Measurements from ENCODE around the gene JKAMP.

The JKAMP gene

DNA sequence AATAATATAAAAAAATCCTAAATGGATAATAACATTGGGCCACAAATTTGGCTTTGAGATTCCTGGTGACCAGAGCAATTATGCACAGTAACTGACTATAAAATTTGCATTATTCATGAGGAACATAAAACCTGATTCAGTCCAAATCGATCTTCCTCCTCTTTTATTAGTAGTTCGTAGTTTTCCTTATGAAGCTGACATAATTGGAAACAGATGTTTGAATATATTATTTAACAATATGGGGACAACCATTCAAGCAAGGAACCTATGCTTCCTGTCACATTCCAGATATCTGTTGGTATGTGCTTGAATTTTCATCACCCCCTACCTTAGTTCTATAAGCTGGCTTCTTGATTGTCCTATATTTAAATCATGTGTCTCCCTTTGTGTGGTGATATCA, 57.4 kb downstream of the JKAMP start:
- no peak for DNase-seq

DNA sequence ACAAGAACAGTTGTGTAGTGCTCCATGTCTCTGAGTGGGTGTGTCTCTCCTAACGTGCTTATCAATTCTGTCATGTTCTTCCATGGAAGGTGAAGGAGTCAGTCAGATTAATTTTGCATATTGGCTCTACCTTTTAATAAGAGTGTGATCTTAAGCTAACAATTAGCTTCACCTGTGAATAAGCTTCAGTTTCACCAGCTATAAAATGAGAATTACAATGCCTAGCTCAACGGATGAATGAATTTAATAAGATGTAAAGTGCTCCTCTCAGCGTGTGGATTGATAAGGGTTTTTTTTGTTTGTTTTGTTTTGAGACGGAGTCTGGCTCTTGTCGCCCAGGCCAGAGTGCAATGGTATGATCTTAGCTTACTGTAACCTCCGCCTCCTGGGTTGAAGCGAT, 59.6 kb downstream of the JKAMP start:
- DNase-seq, result no peak

DNA sequence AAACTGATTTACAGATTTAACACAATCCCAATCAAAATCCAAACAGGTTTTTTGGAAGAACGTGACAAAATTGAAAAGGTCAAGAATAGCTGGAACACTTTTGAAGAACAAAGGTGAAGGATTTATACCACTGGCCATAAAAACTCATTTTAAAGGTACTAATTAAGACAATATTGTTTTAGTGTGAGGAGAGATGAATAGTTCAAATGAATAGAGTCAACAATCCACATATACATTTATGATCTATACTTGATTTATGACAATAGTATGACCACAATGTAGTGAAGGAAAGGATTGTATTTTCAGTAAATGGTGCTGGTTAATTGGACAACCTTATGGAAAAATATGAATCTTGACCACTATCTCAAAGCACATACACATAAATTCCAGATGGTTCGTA, 63.0 kb downstream of the JKAMP start:
- no peak for DNase-seq

Measured in fibroblast of skin of back (primary cell).